NCI-H2196 treated with DMSO at 0.1 percent for 48 hours (cell line): Measurements from ENCODE around the gene PARP15.
"Not testable (repeated sequence)": the region's sequence is repeated elsewhere in the genome, so short reads cannot be mapped to it uniquely, and the experiment has no call there.

ENCODE experiments used
- DNase-seq: peaks from one replicate; lab custom pipeline; 2025; ENCODE audit not compliant: unreplicated experiment; lab: John Stamatoyannopoulos, UW

Gene PARP15

GRCh38 chr3:122615303-122615702 lies 37.9 kb downstream of the PARP15 start:
- DNase-seq = no peak

GRCh38 chr3:122618614-122619013 lies 41.2 kb downstream of the PARP15 start:
- DNase-seq = no peak

GRCh38 chr3:122619040-122619439 lies 41.6 kb downstream of the PARP15 start:
- DNase-seq = no peak

- no peak for DNase-seq
These were observed 42.9 kb downstream of the PARP15 start for GRCh38 chr3:122620399-122620798.

- no peak for DNase-seq
These were observed 43.7 kb downstream of the PARP15 start for GRCh38 chr3:122621112-122621511.

GRCh38 chr3:122623031-122623829 lies 45.8 kb downstream of the PARP15 start:
- DNase-seq = no peak

GRCh38 chr3:122626515-122627180 lies 49.2 kb downstream of the PARP15 start:
- DNase-seq = no peak

GRCh38 chr3:122627301-122627700 lies 49.9 kb downstream of the PARP15 start:
- no peak for DNase-seq

- no peak for DNase-seq
These were observed 51.1 kb downstream of the PARP15 start for GRCh38 chr3:122628567-122628966.

GRCh38 chr3:122629763-122630162 lies 52.3 kb downstream of the PARP15 start:
- no peak for DNase-seq

- DNase-seq = no peak
These were observed 58.3 kb downstream of the PARP15 start for GRCh38 chr3:122635789-122636188.

- no peak for DNase-seq
These were observed 59.2 kb downstream of the PARP15 start for GRCh38 chr3:122636697-122637096.

- no peak for DNase-seq
These were observed 63.1 kb downstream of the PARP15 start for GRCh38 chr3:122640437-122640999.

- DNase-seq = no peak
These were observed 65.5 kb downstream of the PARP15 start for GRCh38 chr3:122642935-122643334.

- no peak for DNase-seq
These were observed 68.9 kb downstream of the PARP15 start for GRCh38 chr3:122646146-122646988.

GRCh38 chr3:122651233-122651907 lies 73.9 kb downstream of the PARP15 start:
- DNase-seq = not testable (repeated sequence)

- not testable (repeated sequence) for DNase-seq
These were observed 74.5 kb downstream of the PARP15 start for GRCh38 chr3:122651962-122652361.

GRCh38 chr3:122658336-122658735 lies 80.9 kb downstream of the PARP15 start:
- not testable (repeated sequence) for DNase-seq

GRCh38 chr3:122660297-122660974 lies 83.0 kb downstream of the PARP15 start:
- no peak for DNase-seq

GRCh38 chr3:122661633-122662032 lies 84.2 kb downstream of the PARP15 start:
- DNase-seq = no peak
